Measurements from ENCODE around the gene PPP1R9A. TPM values are rescaled to one million over a fixed set of nuclear protein-coding genes. Genes with fewer than 3 reads are reported as not detected.

Gene PPP1R9A
- total RNA-seq, 1 donor from 2014 or later, result 30.6 TPM

- no peaks in the 10 kb centered on the region for H3K4me1 ChIP-seq
- DNase-seq (no peak), ATAC-seq (no peak)
- H3K4me3 ChIP-seq, result no peak overlapping the region
- TF ChIP-seq, protein P1, sequence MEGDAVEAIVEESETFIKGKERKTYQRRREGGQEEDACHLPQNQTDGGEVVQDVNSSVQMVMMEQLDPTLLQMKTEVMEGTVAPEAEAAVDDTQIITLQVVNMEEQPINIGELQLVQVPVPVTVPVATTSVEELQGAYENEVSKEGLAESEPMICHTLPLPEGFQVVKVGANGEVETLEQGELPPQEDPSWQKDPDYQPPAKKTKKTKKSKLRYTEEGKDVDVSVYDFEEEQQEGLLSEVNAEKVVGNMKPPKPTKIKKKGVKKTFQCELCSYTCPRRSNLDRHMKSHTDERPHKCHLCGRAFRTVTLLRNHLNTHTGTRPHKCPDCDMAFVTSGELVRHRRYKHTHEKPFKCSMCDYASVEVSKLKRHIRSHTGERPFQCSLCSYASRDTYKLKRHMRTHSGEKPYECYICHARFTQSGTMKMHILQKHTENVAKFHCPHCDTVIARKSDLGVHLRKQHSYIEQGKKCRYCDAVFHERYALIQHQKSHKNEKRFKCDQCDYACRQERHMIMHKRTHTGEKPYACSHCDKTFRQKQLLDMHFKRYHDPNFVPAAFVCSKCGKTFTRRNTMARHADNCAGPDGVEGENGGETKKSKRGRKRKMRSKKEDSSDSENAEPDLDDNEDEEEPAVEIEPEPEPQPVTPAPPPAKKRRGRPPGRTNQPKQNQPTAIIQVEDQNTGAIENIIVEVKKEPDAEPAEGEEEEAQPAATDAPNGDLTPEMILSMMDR (IDR thresholded peaks at IDR 0.05), result no peak
- no peaks in the 10 kb centered on the region for H3K9me3 ChIP-seq
- H3K36me3 ChIP-seq, result no peaks in the 10 kb centered on the region
- H3K27ac ChIP-seq, result no peak overlapping the region
- no peaks in the 10 kb centered on the region for H3K27me3 ChIP-seq
- intact Hi-C loops (cut with DNase I), result no loop called here
Measured at GRCh38 chr7:95253986-95254385, 346.6 kb downstream of the PPP1R9A start.

DNA sequence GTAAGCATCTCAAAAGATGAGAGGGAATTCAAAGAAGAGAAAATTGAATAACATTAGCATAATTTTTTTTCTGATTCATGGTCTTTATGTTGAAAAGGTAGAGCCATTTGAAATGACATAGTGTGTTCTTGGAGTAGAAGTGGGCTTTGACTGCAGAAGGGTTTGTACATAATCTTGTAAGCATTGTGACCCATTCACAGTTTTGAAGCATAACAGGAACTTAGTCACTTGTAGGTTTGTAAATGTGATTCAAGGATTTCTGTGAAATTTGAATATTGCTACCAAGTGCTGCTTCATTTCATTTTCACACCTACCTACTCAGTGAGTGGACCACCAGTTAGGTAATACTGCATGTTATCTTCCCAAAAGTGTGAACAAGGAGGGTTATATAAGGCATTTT lies 348.3 kb downstream of the PPP1R9A start:
- intact Hi-C loops (cut with DNase I), result no loop called here
- no peaks in the 10 kb centered on the region for H3K9me3 ChIP-seq
- H3K27ac ChIP-seq, result no peak overlapping the region
- ATAC-seq (no peak), DNase-seq (no peak)
- no peaks in the 10 kb centered on the region for H3K36me3 ChIP-seq
- no peaks in the 10 kb centered on the region for H3K27me3 ChIP-seq
- TF ChIP-seq, protein P1 (IDR thresholded peaks at IDR 0.05), result no peak
- no peak overlapping the region for H3K4me3 ChIP-seq
- H3K4me1 ChIP-seq, result no peaks in the 10 kb centered on the region

GRCh38 chr7:95261895-95262415 lies 354.6 kb downstream of the PPP1R9A start:
- Histone ChIP-seq H3K27me3 (no peaks in the 10 kb centered on the region), H3K36me3 (no peaks in the 10 kb centered on the region), H3K4me3 (no peak overlapping the region), H3K4me1 (no peaks in the 10 kb centered on the region), H3K27ac (no peak overlapping the region), H3K9me3 (no peaks in the 10 kb centered on the region)
- ATAC-seq, result no peak
- TF ChIP-seq, protein P1 (IDR thresholded peaks at IDR 0.05), result no peak
- intact Hi-C loops (cut with DNase I), result no loop called here
- DNase-seq, result no peak

DNA sequence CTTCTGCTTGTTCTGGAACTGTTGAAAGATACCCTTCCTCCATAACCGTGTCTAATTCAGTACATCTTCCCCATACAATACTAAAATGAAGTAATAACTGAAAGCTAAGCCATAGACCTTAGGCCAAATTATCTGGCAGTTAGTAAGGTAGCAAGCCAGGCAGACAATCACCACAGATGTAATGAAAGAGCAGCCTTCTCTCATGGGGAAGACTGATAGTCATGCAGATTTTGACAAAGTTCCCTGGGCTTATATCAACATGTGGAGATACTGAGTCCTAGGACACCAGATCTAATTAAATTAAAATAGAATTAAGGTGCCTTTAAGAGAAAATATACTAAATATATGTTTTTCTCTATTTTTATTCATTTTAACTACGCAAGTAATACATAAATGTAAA lies 355.5 kb downstream of the PPP1R9A start:
- Histone ChIP-seq H3K27me3 (no peaks in the 10 kb centered on the region), H3K9me3 (no peaks in the 10 kb centered on the region), H3K36me3 (no peaks in the 10 kb centered on the region), H3K4me3 (no peak overlapping the region), H3K27ac (no peak overlapping the region), H3K4me1 (no peaks in the 10 kb centered on the region)
- intact Hi-C loops (cut with DNase I), result no loop called here
- DNase-seq (no peak), ATAC-seq (no peak)
- TF ChIP-seq, protein P1 (IDR thresholded peaks at IDR 0.05), result no peak

- TF ChIP-seq, protein P1 (IDR thresholded peaks at IDR 0.05), result no peak
- H3K36me3 ChIP-seq, result no peaks in the 10 kb centered on the region
- intact Hi-C loops (cut with DNase I), result no loop called here
- H3K27me3 ChIP-seq, result no peaks in the 10 kb centered on the region
- no peak overlapping the region for H3K27ac ChIP-seq
- H3K9me3 ChIP-seq, result no peaks in the 10 kb centered on the region
- no peak overlapping the region for H3K4me3 ChIP-seq
- no peak for DNase-seq
- no peak for ATAC-seq
- H3K4me1 ChIP-seq, result no peaks in the 10 kb centered on the region
Measured at GRCh38 chr7:95263785-95264362, 356.5 kb downstream of the PPP1R9A start.
